RWPE1 (cell line): ENCODE data around the gene OPN1SW.

ENCODE experiments used
- CTCF ChIA-PET: fragments of 350-600 bp; sonication (Branson Sonifier 250); formaldehyde crosslinking; extraction: SDS; loops from one replicate; lab custom pipeline; 2021; lab: Yijun Ruan, JAX
- POLR2A ChIA-PET: fragments of 400-600 bp; formaldehyde crosslinking; extraction: SDS; loops from one replicate; lab custom pipeline; 2020; ENCODE audit warnings: antibody characterized with exemption; ENCODE audit not compliant: low non-redundant PET; lab: Yijun Ruan, JAX
- DNase-seq: peaks from one replicate; pipeline ENCODE4 v3.0.0; 2012; ENCODE audit warnings: low spot score
- H3K27ac ChIP-seq: fragments of 450-650 bp; 2 replicates; pipeline ENCODE4 v1.5.1; 2017
- TF ChIP-seq, protein P1 (sequence below): fragments of 450-650 bp; conservative IDR thresholded peaks from 2 replicates; pipeline ENCODE4 v1.5.1; 2017; ENCODE audit warnings: low read depth, mild to moderate bottlenecking

Gene OPN1SW

DNA sequence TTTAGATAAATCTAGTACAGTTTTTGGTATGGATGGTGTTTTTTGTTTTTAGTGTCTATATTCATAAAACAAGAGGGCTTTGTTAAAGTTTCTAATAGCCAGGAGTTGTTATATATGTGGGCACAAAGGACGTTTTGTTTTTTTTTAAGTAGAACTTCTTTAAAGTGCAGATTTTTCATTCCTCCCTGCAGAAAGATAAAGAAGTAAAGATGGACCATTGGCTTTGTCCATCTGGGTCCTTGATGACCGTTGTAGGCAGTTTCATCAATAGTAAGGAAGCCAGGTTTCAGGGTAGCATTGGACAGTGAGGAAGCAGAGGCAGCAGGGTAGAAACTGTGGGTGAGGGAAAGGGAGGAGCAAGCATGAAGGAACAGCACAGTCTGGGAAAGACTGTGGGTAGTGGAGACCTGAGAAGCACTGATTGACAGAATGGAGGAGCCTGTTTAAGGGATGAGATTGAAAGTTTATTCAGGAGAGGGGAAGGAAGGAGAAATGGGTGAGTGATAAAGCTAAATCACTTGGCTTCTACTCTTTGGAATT is 31.2 kb downstream of the OPN1SW start:
- H3K27ac ChIP-seq, result no peak overlapping the region
- TF ChIP-seq, protein P1, sequence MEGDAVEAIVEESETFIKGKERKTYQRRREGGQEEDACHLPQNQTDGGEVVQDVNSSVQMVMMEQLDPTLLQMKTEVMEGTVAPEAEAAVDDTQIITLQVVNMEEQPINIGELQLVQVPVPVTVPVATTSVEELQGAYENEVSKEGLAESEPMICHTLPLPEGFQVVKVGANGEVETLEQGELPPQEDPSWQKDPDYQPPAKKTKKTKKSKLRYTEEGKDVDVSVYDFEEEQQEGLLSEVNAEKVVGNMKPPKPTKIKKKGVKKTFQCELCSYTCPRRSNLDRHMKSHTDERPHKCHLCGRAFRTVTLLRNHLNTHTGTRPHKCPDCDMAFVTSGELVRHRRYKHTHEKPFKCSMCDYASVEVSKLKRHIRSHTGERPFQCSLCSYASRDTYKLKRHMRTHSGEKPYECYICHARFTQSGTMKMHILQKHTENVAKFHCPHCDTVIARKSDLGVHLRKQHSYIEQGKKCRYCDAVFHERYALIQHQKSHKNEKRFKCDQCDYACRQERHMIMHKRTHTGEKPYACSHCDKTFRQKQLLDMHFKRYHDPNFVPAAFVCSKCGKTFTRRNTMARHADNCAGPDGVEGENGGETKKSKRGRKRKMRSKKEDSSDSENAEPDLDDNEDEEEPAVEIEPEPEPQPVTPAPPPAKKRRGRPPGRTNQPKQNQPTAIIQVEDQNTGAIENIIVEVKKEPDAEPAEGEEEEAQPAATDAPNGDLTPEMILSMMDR, result no peak
- no peak for DNase-seq
- CTCF ChIA-PET, result no interaction called here
- POLR2A ChIA-PET, result no interaction called here

DNA sequence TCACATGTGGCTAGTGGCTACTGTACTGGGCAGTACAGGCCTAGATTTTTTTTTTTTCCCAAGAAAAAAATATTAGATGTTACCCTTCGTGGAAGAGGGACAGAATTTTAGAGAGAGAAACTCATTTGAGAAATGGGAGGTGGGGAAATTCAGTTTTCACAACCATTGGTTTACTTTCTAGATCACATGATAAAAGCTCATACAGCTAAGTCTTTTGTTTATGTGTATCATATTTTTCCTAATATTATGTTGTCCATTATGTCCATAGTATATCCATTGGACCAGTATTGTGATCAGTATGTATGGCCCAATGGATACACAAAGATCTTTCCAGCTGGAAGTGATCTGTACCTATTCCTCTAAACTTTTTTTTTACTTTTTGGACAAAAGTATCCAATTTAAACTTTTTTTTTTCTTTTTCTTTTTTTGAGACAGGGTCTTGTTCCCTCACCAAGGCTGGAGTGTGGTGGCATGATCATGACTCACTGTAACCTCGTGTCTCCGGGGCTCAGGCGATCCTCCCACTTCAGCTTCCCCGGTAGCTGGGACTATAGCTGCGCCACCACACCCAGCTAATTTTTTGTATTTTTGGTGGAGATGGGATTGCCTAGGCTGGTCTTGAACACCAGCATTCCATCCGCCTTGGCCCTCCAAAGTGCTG is 32.4 kb downstream of the OPN1SW start:
- peak overlapping the region; percentile 24; the same call in 1 of the 2 replicates for H3K27ac ChIP-seq
- no peak for DNase-seq
- CTCF ChIA-PET, result interaction anchor here (0.6 kb wide), 2 partner anchors 47 to 1405 kb away, joined by 3 to 5 read pairs; no protein-coding TSS in a partner anchor
- POLR2A ChIA-PET, result no interaction called here
- TF ChIP-seq, protein P1, result no peak

GRCh38 chr7:128742206-128742605 is 33.4 kb downstream of the OPN1SW start:
- TF ChIP-seq, protein P1, result no peak
- H3K27ac ChIP-seq, result no peak overlapping the region
- DNase-seq, result peak; percentile 51
- CTCF ChIA-PET, result no interaction called here
- POLR2A ChIA-PET, result interaction anchor here (0.6 kb wide), 1 partner anchor 90 kb away, joined by 5 read pairs; no protein-coding TSS in a partner anchor

DNA sequence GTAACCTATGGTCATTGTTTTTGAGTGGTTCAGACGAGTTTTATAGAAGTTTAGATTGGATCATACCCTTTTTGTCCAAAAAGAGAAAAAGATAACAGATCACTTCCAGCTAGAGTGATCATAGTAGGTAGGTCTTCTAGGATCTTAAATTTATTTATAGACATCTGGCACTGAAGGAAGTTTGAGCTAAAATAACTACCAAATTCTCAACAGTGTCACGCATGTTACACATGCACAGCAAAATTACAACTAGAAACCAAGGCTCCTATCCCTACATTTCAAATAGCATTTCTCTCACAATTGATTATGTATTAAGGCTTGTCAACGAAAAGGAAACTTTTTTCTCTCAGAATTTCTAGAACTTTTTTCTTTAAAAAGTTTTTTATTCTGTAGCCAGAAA is 34.1 kb downstream of the OPN1SW start:
- no peak overlapping the region for H3K27ac ChIP-seq
- DNase-seq, result no peak
- TF ChIP-seq, protein P1, result no peak
- ChIA-PET POLR2A (interaction anchor here (0.6 kb wide), 1 partner anchor 90 kb away, joined by 5 read pairs; no protein-coding TSS in a partner anchor), CTCF (no interaction called here)

DNA sequence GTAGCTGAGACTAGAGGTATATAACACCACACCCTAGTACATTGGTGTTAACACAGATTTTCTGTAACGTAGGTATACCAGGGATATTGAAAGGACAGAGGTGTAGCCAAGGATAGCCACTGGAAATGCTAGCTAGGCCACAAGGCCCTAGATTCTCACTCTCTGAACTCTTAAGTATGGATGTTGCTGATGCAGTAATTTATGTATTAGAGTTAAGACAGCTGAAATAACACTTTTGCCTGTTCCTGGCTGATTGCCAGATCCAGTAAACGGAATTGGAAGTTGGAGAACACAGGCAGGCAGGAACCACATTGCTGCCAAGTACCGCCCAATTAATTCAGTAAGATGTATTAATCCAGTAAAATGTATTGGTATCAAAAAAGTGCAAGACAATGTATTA is 34.6 kb downstream of the OPN1SW start:
- POLR2A ChIA-PET, result no interaction called here
- TF ChIP-seq, protein P1, result no peak

GRCh38 chr7:128739990-128740682 is 35.5 kb downstream of the OPN1SW start:
- ChIA-PET POLR2A (no interaction called here), CTCF (interaction anchor here (0.7 kb wide), 1 partner anchor 124 kb away, joined by 3 read pairs; no protein-coding TSS in a partner anchor)
- H3K27ac ChIP-seq, result peak overlapping the region; percentile 91
- no peak for DNase-seq
- TF ChIP-seq, protein P1, result no peak

More for the DNA sequence above, 34.6 kb downstream of the OPN1SW start:
- CTCF ChIA-PET, result no interaction called here
- H3K27ac ChIP-seq, result no peak overlapping the region
- DNase-seq, result no peak
